Measurements from ENCODE around the gene ALX4. TPM values are rescaled to one million over a fixed set of nuclear protein-coding genes. Genes with fewer than 3 reads are reported as not detected.

The ALX4 gene
- total RNA-seq, 6 experiments from 2014 or later: not detected

- no peaks in the 10 kb centered on the region for H3K27me3 ChIP-seq
- H3K9me3 ChIP-seq: no peaks in the 10 kb centered on the region
- DNase-seq (no peak), ATAC-seq (no peak)
- WGBS (ENCODE audit: insufficient coverage, low coverage, low lambda C conversion rate, missing lambda C conversion rate): 85% methylated on average over 6 of the region's 6 CpGs
- H3K27ac ChIP-seq: no peak overlapping the region
- H3K36me3 ChIP-seq: no peaks in the 10 kb centered on the region
- H3K4me3 ChIP-seq: no peak overlapping the region
- H3K4me1 ChIP-seq: no peaks in the 10 kb centered on the region
- intact Hi-C loops (cut with DNase I): no loop called here
- TF ChIP-seq, protein P1, sequence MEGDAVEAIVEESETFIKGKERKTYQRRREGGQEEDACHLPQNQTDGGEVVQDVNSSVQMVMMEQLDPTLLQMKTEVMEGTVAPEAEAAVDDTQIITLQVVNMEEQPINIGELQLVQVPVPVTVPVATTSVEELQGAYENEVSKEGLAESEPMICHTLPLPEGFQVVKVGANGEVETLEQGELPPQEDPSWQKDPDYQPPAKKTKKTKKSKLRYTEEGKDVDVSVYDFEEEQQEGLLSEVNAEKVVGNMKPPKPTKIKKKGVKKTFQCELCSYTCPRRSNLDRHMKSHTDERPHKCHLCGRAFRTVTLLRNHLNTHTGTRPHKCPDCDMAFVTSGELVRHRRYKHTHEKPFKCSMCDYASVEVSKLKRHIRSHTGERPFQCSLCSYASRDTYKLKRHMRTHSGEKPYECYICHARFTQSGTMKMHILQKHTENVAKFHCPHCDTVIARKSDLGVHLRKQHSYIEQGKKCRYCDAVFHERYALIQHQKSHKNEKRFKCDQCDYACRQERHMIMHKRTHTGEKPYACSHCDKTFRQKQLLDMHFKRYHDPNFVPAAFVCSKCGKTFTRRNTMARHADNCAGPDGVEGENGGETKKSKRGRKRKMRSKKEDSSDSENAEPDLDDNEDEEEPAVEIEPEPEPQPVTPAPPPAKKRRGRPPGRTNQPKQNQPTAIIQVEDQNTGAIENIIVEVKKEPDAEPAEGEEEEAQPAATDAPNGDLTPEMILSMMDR (IDR thresholded peaks at IDR 0.05): no peak
- no peak for TF ChIP-seq POLR2A (IDR thresholded peaks at IDR 0.05)
These were observed 38.7 kb downstream of the ALX4 start for GRCh38 chr11:44271286-44271685.

DNA sequence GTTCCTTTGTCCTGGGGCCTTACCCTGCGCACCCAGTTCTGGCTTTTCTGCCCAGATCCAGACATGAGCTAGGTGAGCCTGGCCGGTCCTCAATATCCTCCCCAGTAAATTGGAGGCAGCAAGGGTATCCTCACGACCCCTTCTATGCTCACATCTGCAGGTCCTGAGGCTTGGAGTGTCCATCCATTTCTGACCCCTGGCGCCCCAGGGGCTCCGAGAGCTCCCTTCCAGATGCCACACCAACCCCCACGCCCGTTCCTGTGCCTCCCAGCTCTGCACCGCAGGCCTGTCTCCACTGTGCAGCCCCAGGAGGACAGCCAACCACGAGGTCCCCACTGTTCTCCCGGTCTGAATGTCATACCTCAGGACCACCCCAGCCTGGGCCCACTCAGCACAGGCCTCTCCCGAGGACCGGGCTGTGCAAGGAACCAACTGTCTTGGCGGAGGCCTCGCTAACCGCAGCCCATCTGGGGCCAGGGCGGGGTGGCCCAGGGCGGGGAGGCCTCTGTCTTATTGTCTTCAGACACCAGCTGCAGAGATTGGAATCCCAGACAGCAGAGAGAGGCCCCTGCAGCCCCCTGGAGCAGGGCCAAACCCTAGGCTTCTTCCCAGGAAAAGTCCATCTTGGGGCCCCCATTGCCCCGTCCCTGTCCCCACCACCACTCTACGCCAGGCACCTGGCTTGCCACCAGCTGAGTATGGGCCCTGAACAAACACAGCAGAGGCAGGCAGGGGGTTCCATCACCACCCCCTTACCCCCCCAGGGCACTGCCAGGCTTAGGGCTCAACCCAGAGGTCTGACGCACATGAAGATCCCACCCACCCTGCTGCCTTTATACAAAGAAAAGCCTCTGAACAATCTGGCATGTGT lies 39.3 kb downstream of the ALX4 start:
- no peak for ATAC-seq
- H3K4me1 ChIP-seq: no peaks in the 10 kb centered on the region
- no peak for DNase-seq
- intact Hi-C loops (cut with DNase I): no loop called here
- WGBS (ENCODE audit: insufficient coverage, low coverage, low lambda C conversion rate, missing lambda C conversion rate): 93% methylated on average over 8 of the region's 20 CpGs
- H3K27ac ChIP-seq: no peak overlapping the region
- TF ChIP-seq, protein P1 (IDR thresholded peaks at IDR 0.05): no peak
- no peak for TF ChIP-seq POLR2A (IDR thresholded peaks at IDR 0.05)
- H3K36me3 ChIP-seq: no peaks in the 10 kb centered on the region
- H3K27me3 ChIP-seq: no peaks in the 10 kb centered on the region
- no peaks in the 10 kb centered on the region for H3K9me3 ChIP-seq
- H3K4me3 ChIP-seq: no peak overlapping the region

DNA sequence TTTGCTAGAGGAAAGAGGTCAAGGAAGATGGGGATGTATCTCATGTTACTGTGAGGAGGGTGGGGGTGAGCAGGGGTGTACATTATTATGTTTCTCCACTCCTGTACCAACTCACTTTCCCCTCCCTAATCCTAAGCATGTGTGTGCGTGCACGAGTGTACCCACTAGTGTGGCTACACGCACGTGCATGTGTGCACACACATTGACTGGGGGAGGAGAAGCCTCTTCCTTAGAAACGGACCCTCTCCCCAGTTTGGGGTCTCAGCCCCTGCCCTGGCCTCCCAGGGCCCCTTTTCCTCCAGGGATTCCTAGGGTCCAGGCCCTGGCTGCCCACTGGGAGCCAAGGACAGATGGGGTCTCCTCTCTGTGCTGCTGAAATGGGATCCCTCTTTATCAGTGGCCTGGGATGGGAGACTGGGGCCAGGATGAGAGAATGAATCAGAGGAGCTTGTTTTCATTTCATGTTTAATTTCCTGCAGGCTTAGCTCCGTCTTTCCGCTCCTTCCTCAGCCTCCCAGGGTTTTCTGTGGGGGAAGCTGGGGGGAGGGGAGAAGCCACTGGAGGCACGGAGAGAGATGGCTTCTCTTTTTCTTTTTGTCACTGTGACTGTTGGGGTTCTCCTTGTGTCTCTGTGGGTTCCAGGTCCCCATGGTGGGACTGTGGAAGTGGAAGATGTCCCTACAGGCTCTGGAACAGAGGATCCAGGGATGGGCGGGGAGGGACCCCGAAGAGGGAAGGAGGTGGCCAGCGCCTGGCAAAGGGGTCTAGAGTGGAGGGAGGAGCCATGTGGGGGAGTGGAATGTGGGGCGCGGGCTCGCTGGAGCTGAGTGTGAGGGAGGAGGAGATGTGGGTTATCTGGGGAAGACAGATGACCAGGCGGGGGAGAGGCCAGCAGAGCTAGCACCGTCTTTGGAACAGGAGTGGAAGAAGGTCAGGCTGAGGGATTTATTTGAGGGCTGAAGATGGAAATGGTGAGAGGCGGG lies 40.3 kb downstream of the ALX4 start:
- Histone ChIP-seq H3K4me3 (no peak overlapping the region), H3K9me3 (no peaks in the 10 kb centered on the region), H3K27me3 (no peaks in the 10 kb centered on the region), H3K36me3 (no peaks in the 10 kb centered on the region), H3K27ac (no peak overlapping the region), H3K4me1 (no peaks in the 10 kb centered on the region)
- ATAC-seq (peak in 1 of 4 donors; percentile 14), DNase-seq (no peak)
- WGBS (ENCODE audit: insufficient coverage, low coverage, low lambda C conversion rate, missing lambda C conversion rate): 64% methylated on average over 9 of the region's 17 CpGs
- intact Hi-C loops (cut with DNase I): no loop called here
- no peak for TF ChIP-seq POLR2A (IDR thresholded peaks at IDR 0.05)
- TF ChIP-seq, protein P1 (IDR thresholded peaks at IDR 0.05): no peak

- Histone ChIP-seq H3K27ac (no peak overlapping the region), H3K27me3 (no peaks in the 10 kb centered on the region), H3K36me3 (no peaks in the 10 kb centered on the region), H3K4me3 (no peak overlapping the region), H3K9me3 (no peaks in the 10 kb centered on the region), H3K4me1 (no peaks in the 10 kb centered on the region)
- WGBS (ENCODE audit: insufficient coverage, low coverage, low lambda C conversion rate, missing lambda C conversion rate): no CpG with 5 or more reads among the region's 5 CpGs
- no peak for DNase-seq
- no peak for ATAC-seq
- TF ChIP-seq, protein P1 (IDR thresholded peaks at IDR 0.05): no peak
- TF ChIP-seq POLR2A (IDR thresholded peaks at IDR 0.05): no peak
- intact Hi-C loops (cut with DNase I): no loop called here
These were observed 41.3 kb downstream of the ALX4 start for GRCh38 chr11:44268614-44269080.
